PC-9 (cell line): Measurements from ENCODE around the gene DUSP2.

Experiments used
- EZH2 ChIP-seq: fragments of 200-600 bp; sonication (generic); IDR thresholded peaks from 2 replicates; pipeline ENCODE4 v1.8.0; 2017; ENCODE audit warnings: antibody characterized with exemption, low read depth
- TF ChIP-seq, protein P1 (sequence below): fragments of 200-600 bp; sonication (generic); conservative IDR thresholded peaks from 2 replicates; pipeline ENCODE4 v1.6.1; 2017; ENCODE audit warnings: mixed run types, antibody characterized with exemption, mild to moderate bottlenecking, moderate library complexity

DNA sequence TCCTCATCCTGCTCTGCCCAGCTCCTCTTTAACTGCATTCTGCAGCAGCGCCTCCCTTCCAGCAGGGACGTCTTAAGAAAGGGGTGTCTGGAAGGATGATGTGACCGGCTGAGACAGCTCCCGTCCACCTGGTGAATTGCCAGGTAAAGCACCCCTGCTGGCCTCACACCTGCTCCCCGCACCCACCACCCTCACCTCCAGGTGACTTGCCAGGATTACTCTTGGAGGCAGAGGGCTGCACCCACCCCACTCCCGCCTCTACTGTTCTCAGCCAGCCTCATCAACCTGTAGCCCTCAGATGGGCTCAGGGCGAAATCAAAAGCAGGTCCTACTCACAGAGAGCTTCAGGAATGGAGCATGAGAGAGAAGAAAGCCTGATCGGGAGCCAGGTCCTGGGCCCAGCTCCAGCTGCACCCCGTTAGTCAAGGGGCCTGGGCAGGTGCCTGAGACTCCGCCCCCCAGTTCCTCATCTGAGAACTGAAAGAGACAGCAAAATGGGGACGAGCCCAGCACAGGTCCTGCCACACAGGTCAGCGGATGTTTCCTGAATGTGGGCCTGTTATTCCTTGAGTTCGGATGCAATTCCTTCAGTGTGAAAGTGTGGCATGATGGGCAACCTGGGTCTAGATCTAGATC is 34.5 kb downstream of the DUSP2 start:
- TF ChIP-seq, protein P1, sequence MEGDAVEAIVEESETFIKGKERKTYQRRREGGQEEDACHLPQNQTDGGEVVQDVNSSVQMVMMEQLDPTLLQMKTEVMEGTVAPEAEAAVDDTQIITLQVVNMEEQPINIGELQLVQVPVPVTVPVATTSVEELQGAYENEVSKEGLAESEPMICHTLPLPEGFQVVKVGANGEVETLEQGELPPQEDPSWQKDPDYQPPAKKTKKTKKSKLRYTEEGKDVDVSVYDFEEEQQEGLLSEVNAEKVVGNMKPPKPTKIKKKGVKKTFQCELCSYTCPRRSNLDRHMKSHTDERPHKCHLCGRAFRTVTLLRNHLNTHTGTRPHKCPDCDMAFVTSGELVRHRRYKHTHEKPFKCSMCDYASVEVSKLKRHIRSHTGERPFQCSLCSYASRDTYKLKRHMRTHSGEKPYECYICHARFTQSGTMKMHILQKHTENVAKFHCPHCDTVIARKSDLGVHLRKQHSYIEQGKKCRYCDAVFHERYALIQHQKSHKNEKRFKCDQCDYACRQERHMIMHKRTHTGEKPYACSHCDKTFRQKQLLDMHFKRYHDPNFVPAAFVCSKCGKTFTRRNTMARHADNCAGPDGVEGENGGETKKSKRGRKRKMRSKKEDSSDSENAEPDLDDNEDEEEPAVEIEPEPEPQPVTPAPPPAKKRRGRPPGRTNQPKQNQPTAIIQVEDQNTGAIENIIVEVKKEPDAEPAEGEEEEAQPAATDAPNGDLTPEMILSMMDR: no peak
- TF ChIP-seq EZH2: no peak
